Hepatocyte (in vitro differentiated cells): Measurements from ENCODE around the gene NANS. TPM values are rescaled to one million over a fixed set of nuclear protein-coding genes. Genes with fewer than 3 reads are reported as not detected.
A peak's percentile ranks its signal among the peaks of the same experiment; 100 is the strongest.

Experiments used
- DNase-seq: peaks from one replicate; pipeline ENCODE4 v3.0.0-alpha.2; 2016; ENCODE audit warnings: low spot score
- H2AFZ ChIP-seq: fragments of 200-600 bp; sonication (generic); 2 replicates; pipeline ENCODE4 v1.6.0; 2016; ENCODE audit warnings: antibody characterized with exemption, mild to moderate bottlenecking
- H3K27ac ChIP-seq: fragments of 200-600 bp; sonication (generic); 2 replicates; pipeline ENCODE4 v1.5.1; 2016; ENCODE audit warnings: mild to moderate bottlenecking
- H3K27me3 ChIP-seq: fragments of 200-600 bp; sonication (generic); 2 replicates; pipeline ENCODE4 v1.6.1; 2016
- H3K36me3 ChIP-seq: fragments of 200-600 bp; sonication (generic); replicated peaks from 2 replicates; pipeline ENCODE4 v1.5.1; 2016; ENCODE audit warnings: low read depth; ENCODE audit not compliant: insufficient read depth
- H3K4me1 ChIP-seq: fragments of 200-600 bp; sonication (generic); 2 replicates; pipeline ENCODE4 v1.5.1; 2016; ENCODE audit warnings: mild to moderate bottlenecking, moderate library complexity; ENCODE audit not compliant: insufficient read depth
- H3K4me2 ChIP-seq: fragments of 200-600 bp; sonication (generic); 2 replicates; pipeline ENCODE4 v1.6.0; 2016
- H3K4me3 ChIP-seq: fragments of 200-600 bp; sonication (generic); 2 replicates; pipeline ENCODE4 v1.5.1; 2016; ENCODE audit warnings: mild to moderate bottlenecking
- H3K79me2 ChIP-seq: fragments of 200-600 bp; sonication (generic); 2 replicates; pipeline ENCODE4 v1.6.0; 2017; ENCODE audit warnings: mild to moderate bottlenecking
- H3K9me2 ChIP-seq: fragments of 200-600 bp; sonication (generic); replicated peaks from 2 replicates; pipeline ENCODE4 v1.6.0; 2017; ENCODE audit warnings: mild to moderate bottlenecking; ENCODE audit not compliant: insufficient read depth
- H3K9me3 ChIP-seq: fragments of 200-600 bp; sonication (generic); 2 replicates; pipeline ENCODE4 v1.5.1; 2016; ENCODE audit warnings: low read depth, mild to moderate bottlenecking
- H4K20me1 ChIP-seq: fragments of 200-600 bp; sonication (generic); 2 replicates; pipeline ENCODE4 v1.6.0; 2016; ENCODE audit warnings: mild to moderate bottlenecking; ENCODE audit not compliant: insufficient read depth, poor library complexity, severe bottlenecking
- CTCF ChIP-seq: fragments of 200-600 bp; sonication (generic); IDR thresholded peaks from 2 replicates; pipeline ENCODE4 v1.5.1; 2016; ENCODE audit warnings: antibody characterized with exemption, mild to moderate bottlenecking; ENCODE audit not compliant: poor library complexity
- EZH2 ChIP-seq: fragments of 200-600 bp; sonication (generic); IDR thresholded peaks from 2 replicates; pipeline ENCODE4 v1.6.1; 2016; ENCODE audit warnings: antibody characterized with exemption, mild to moderate bottlenecking, borderline replicate concordance
- EZH2phosphoT487 ChIP-seq: fragments of 200-600 bp; sonication (generic); IDR thresholded peaks from one replicate; pipeline ENCODE4 v1.6.1; 2018; ENCODE audit warnings: antibody characterized with exemption, mild to moderate bottlenecking, low read depth, moderate library complexity; ENCODE audit not compliant: unreplicated experiment, severe bottlenecking
- WGBS: methylation state at CpG from one replicate; pipeline ENCODE4 v1.1.6; 2016; ENCODE audit warnings: low lambda C conversion rate; ENCODE audit errors: missing lambda C conversion rate; 5-methylcytosine and 5-hydroxymethylcytosine counted together
- polyA plus RNA-seq: library from polyadenylated mRNA; unstranded; fragments of >200 nt; fragmentation: Nextera tagmentation; extraction: Ambion mirVana; gene quantifications from 2 replicates; pipeline ENCODE4 v1.2.1, GENCODE V29; 2016
- total RNA-seq: library from RNA; depleted of rRNA; stranded (reverse); fragments of >200 nt; gene quantifications from 2 replicates; pipeline ENCODE4 v1.2.3, GENCODE V29; 2014

Gene NANS
- total and polyA plus RNA-seq, 2 experiments from 2014 or later = 62.9 to 88.8 TPM

DNA sequence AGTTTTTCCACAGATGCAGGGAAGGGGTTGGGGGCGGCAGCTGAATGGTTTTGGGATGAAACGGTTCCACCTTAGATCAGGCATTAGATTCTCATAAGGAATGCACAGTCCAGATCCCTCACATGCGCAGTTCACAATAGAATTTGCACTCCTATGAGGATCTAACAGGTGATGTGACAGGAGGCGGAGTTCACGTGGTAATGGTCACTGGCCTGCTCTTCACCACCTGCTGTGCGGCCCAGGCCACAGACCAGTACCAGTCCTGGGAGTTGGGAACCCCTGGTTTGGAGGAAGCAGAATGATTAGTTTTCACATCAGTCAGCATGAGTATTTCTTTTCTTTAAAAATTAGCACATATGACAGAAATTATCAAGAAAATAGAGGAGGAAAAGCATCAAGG is 47.1 kb upstream of the NANS start:
- no peak overlapping the region for H3K4me2 ChIP-seq
- 97% methylated on average over 6 of the region's 6 CpGs for WGBS
- no peaks in the 10 kb centered on the region for H3K9me3 ChIP-seq
- H3K27ac ChIP-seq = no peak overlapping the region
- no peaks in the 10 kb centered on the region for H3K36me3 ChIP-seq
- no peaks in the 10 kb centered on the region for H4K20me1 ChIP-seq
- no peaks in the 10 kb centered on the region for H3K9me2 ChIP-seq
- H2AFZ ChIP-seq = no peak overlapping the region
- H3K27me3 ChIP-seq = no peaks in the 10 kb centered on the region
- H3K4me3 ChIP-seq = no peak overlapping the region
- no peak for DNase-seq
- no peak for TF ChIP-seq EZH2phosphoT487
- no peak for TF ChIP-seq EZH2
- TF ChIP-seq CTCF = no peak
- H3K79me2 ChIP-seq = peaks cover 4% of the 10 kb centered on the region
- no peaks in the 10 kb centered on the region for H3K4me1 ChIP-seq

- Histone ChIP-seq H2AFZ (no peak overlapping the region), H3K27ac (no peak overlapping the region), H3K4me1 (no peaks in the 10 kb centered on the region), H3K4me3 (no peak overlapping the region), H3K9me3 (no peaks in the 10 kb centered on the region), H3K9me2 (no peaks in the 10 kb centered on the region), H3K4me2 (no peak overlapping the region), H3K27me3 (no peaks in the 10 kb centered on the region), H3K36me3 (no peaks in the 10 kb centered on the region), H4K20me1 (no peaks in the 10 kb centered on the region), H3K79me2 (peaks cover 3% of the 10 kb centered on the region)
- DNase-seq = no peak
- WGBS = 92% methylated on average over 1 of the region's 1 CpG
- no peak for TF ChIP-seq EZH2
- no peak for TF ChIP-seq CTCF
- TF ChIP-seq EZH2phosphoT487 = no peak
These were observed 46.6 kb upstream of the NANS start for GRCh38 chr9:98009936-98010335.

- Histone ChIP-seq H4K20me1 (no peaks in the 10 kb centered on the region), H3K4me1 (no peaks in the 10 kb centered on the region), H2AFZ (no peak overlapping the region), H3K79me2 (peaks cover 3% of the 10 kb centered on the region), H3K4me2 (no peak overlapping the region), H3K27me3 (no peaks in the 10 kb centered on the region), H3K9me3 (no peaks in the 10 kb centered on the region), H3K4me3 (no peak overlapping the region), H3K36me3 (no peaks in the 10 kb centered on the region), H3K9me2 (no peaks in the 10 kb centered on the region), H3K27ac (no peak overlapping the region)
- TF ChIP-seq EZH2phosphoT487 = no peak
- no peak for TF ChIP-seq CTCF
- TF ChIP-seq EZH2 = no peak
- 47% methylated on average over 2 of the region's 2 CpGs for WGBS
- DNase-seq = peak; percentile 56
These were observed 46.1 kb upstream of the NANS start for GRCh38 chr9:98010445-98010844.

DNA sequence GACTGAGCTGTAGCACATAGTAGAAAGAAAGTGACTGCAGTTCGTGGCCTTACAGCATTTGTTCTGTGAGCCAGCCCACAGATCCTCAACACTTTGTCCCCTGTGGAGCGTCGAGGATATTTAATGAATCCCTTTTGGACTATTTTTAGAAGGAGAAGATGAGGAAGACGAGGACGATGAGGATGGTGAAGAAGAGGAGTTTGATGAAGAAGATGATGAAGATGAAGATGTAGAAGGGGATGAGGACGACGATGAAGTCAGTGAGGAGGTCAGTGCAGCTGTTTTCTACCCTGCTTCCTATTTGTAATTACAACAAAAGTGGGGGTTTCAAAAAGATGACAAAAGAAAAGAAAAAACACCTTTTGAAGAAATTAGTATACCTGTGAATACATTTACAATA is 45.4 kb upstream of the NANS start:
- WGBS = 98% methylated on average over 7 of the region's 7 CpGs
- Histone ChIP-seq H3K4me1 (no peaks in the 10 kb centered on the region), H3K27ac (peak overlapping the region; percentile 4), H3K4me2 (no peak overlapping the region), H3K9me2 (no peaks in the 10 kb centered on the region), H3K36me3 (no peaks in the 10 kb centered on the region), H3K9me3 (no peaks in the 10 kb centered on the region), H4K20me1 (no peaks in the 10 kb centered on the region), H2AFZ (no peak overlapping the region), H3K4me3 (no peak overlapping the region), H3K79me2 (peaks cover 3% of the 10 kb centered on the region), H3K27me3 (no peaks in the 10 kb centered on the region)
- no peak for TF ChIP-seq EZH2
- TF ChIP-seq EZH2phosphoT487 = no peak
- no peak for TF ChIP-seq CTCF
- DNase-seq = no peak
